ENCODE results near the gene CD7. TPM values are rescaled to one million over a fixed set of nuclear protein-coding genes. Genes with fewer than 3 reads are reported as not detected.
"Not testable (repeated sequence)": the region's sequence is repeated elsewhere in the genome, so short reads cannot be mapped to it uniquely, and the experiment has no call there.

The CD7 gene
- total RNA-seq, 1 donor from 2014 or later = not detected

DNA sequence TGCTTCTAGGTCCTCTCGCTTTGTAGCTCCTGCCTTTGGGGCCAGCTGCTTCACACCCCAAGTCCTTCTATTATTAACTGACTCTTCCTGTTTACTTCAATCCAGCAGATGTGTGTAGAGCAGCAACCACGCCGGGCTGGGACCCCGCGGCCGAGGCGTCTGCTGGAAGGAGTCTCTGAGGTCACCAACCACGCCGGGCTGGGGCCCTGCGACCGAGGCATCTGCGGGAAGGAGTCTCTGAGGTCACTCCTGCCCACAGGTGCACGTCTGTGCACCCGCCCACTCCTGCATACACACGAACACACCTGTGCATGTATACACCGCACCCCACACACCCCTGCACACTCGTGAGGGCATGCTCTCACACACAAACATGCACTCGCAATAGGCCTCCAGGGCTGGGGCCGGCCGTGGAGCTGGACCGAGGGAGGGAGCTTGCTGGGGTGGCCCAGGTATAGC, 33.9 kb upstream of the CD7 start:
- TF ChIP-seq, protein P1, sequence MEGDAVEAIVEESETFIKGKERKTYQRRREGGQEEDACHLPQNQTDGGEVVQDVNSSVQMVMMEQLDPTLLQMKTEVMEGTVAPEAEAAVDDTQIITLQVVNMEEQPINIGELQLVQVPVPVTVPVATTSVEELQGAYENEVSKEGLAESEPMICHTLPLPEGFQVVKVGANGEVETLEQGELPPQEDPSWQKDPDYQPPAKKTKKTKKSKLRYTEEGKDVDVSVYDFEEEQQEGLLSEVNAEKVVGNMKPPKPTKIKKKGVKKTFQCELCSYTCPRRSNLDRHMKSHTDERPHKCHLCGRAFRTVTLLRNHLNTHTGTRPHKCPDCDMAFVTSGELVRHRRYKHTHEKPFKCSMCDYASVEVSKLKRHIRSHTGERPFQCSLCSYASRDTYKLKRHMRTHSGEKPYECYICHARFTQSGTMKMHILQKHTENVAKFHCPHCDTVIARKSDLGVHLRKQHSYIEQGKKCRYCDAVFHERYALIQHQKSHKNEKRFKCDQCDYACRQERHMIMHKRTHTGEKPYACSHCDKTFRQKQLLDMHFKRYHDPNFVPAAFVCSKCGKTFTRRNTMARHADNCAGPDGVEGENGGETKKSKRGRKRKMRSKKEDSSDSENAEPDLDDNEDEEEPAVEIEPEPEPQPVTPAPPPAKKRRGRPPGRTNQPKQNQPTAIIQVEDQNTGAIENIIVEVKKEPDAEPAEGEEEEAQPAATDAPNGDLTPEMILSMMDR (conservative IDR thresholded peaks at IDR 0.05; ENCODE audit: low read depth, low read length) = no peak
- DNase-seq (ENCODE audit: low read depth) = no peak
- no peak overlapping the region for H3K4me3 ChIP-seq (ENCODE audit: low read depth, low read length)

DNA sequence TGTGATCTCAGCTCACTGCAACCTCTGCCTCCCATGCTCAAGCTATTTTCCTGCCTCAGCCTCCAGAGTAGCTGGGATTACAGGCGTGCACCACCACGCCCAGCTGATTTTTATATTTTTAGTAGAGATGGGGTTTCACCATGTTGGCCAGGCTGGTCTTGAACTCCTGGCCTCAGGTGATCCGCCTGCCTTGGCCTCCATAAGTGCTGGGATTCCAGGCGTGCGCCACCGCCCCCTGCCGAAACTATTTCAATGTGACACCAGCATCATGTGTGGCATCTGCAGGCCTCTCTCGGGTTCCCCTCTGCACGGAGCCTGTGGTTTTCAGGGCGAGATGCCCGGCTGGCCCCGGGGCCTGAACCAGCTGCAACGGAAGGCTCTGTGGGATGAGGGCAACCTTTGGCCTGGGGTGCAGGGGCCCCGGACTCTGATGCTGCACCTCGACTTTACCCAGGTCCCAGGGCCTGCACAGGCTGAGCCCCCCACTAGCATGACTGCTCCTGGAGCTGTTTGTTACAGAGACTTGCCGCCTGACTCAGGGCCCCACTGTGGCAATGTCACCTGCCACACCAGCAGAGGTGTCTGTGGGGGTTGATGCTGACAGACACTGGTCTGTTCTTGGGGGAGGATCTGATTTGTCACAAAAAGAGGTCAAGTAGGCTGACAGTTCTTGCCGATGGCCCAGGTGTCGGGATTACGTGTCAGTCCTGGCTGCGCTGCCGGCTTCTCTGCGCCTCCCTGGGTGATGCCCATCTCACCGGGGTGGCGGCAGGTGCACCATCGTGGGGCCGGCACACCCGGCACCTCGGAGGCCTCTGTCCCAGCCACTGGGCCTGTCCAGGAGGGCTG, 33.0 kb upstream of the CD7 start:
- no peak for DNase-seq (ENCODE audit: low read depth)
- TF ChIP-seq, protein P1 (conservative IDR thresholded peaks at IDR 0.05; ENCODE audit: low read depth, low read length) = no peak
- H3K4me3 ChIP-seq (ENCODE audit: low read depth, low read length) = no peak overlapping the region

DNA sequence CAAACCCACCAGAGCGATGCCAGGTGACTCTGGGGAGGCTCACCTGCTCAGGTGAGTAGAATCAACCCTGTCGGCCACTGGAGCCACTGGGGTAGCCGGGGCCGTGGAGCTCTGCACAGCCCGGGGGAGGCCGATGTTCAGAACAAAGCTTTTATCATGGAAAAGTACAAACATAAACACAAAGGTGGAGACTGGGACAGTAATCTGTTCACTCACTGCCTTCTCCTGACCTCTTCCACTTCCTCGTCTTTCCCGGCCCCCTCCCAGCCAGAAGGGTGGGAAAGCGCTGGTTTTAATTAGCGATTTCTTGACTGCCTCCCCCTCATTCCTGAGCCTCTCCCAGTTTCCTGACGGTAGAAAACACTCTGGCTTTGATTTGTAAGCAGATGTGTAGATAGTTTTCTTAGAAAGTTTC, 31.9 kb upstream of the CD7 start:
- H3K4me3 ChIP-seq (ENCODE audit: low read depth, low read length) = no peak overlapping the region
- TF ChIP-seq, protein P1 (conservative IDR thresholded peaks at IDR 0.05; ENCODE audit: low read depth, low read length) = no peak

GRCh38 chr17:82348866-82349265, 31.5 kb upstream of the CD7 start:
- no peak for DNase-seq (ENCODE audit: low read depth)
- no peak overlapping the region for H3K4me3 ChIP-seq (ENCODE audit: low read depth, low read length)
- TF ChIP-seq, protein P1 (conservative IDR thresholded peaks at IDR 0.05; ENCODE audit: low read depth, low read length) = no peak

More for the DNA sequence above, 31.9 kb upstream of the CD7 start:
- DNase-seq (ENCODE audit: low read depth) = no peak

- no peak overlapping the region for H3K4me3 ChIP-seq (ENCODE audit: low read depth, low read length)
- DNase-seq (ENCODE audit: low read depth) = no peak
- TF ChIP-seq, protein P1 (conservative IDR thresholded peaks at IDR 0.05; ENCODE audit: low read depth, low read length) = no peak
Measured at GRCh38 chr17:82348434-82348833, 31.0 kb upstream of the CD7 start.

DNA sequence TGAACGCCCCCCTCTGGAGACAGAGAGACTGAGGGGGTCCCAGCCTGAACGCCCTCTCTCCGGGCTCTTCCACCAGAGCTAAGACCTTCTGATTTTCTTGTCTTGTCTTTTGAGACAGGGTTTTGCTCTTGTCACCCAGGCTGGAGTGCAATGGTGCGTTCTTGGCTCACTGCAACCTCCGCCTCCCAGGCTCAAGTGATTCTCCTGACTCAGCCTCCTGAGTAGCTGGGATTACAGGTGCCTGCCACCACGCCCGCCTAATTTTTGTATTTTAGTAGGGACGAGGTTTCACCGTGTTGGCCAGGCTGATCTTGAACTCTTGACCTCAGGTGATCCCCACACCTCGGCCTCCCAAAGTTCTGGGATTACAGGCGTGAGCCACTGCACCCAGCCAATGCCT, 30.6 kb upstream of the CD7 start:
- DNase-seq (ENCODE audit: low read depth); H3K4me3 ChIP-seq (ENCODE audit: low read depth, low read length): not testable (repeated sequence)

DNA sequence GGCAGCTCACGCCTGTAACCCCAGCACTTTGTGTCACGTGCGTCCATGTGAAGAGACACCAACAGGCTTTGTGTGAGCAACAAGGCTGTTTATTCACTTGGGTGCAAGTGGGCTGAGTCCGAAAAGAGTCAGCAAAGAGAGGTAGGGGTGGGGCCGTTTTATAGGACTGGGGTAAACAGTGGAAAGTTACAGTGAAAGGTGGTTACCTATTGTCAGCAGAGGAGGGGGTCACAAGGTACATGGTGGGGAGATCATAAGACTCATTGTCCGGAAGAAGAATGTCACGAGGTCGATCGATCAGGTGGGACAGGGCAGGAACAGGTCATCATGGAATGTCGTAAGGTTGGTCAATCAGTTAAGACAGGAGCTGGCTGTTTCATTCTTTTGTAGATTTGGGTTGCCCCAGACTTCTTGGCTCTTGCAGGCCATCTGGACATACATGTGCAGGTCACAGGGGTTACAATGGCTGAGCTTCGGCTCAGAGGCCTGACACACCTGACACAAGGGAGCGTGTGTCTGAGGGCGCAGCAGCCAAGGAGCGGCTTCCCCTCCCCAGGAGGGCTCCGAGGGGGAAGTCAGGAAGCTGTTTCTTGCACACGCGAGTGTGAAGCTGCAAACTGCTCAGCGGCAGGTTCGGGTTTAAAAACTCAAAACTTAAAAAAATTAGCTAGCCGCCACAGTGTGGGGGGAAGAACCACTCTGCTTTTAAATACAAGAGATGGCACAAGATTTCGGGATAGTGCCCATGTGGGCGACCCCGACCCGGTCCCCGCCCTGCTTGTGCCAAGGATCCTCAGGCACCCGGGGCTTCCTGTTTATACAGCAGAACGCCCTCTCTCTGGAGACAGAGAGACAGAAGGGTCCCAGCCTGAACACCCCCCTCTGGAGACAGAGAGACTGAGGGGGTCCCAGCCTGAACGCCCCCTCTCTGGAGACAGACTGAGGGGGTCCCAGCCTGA, 29.2 kb upstream of the CD7 start:
- TF ChIP-seq, protein P1 (conservative IDR thresholded peaks at IDR 0.05; ENCODE audit: low read depth, low read length) = no peak
- no peak for DNase-seq (ENCODE audit: low read depth)
- H3K4me3 ChIP-seq (ENCODE audit: low read depth, low read length) = no peak overlapping the region
